ENCODE results near the gene PSD.

Gene PSD

GRCh38 chr10:102389894-102390293, 28.7 kb downstream of the PSD start:
- CTCF ChIA-PET: interaction anchor here (0.7 to 3.0 kb wide), 4 partner anchors 10 to 221 kb away, joined by 3 to 25 read pairs (median 4); no protein-coding TSS in a partner anchor
- TF ChIP-seq PRDM1 (tag by site-specific recombination; IDR thresholded peaks at IDR 0.05) (peak; percentile 66), OSR2 (tag by site-specific recombination; IDR thresholded peaks at IDR 0.05) (no peak)
- no peak overlapping the region for H3K27ac ChIP-seq (ENCODE audit: extremely low read depth, low read depth, low read length)

GRCh38 chr10:102384606-102385429, 33.8 kb downstream of the PSD start:
- no peak overlapping the region for H3K4me3 ChIP-seq (ENCODE audit: low read depth, low read length)
- H3K36me3 ChIP-seq (ENCODE audit: control insufficient read depth in 2 of 2, insufficient read depth in 1 of 2, low read length in 2 of 2): peaks cover 5 to 29% of the 10 kb centered on the region in 2 experiments; a peak in 2 of 3 replicates
- ChIA-PET POLR2A (interaction anchor here (0.5 to 1.1 kb wide), 2 partner anchors 21 to 106 kb away, joined by 3 read pairs; no protein-coding TSS in a partner anchor), CTCF (interaction anchor here (0.6 to 5.6 kb wide), 16 partner anchors 9 to 218 kb away, joined by 3 to 60 read pairs (median 4); no protein-coding TSS in a partner anchor)
- H3K27ac ChIP-seq (ENCODE audit: extremely low read depth, low read depth, low read length): no peak overlapping the region
- TF ChIP-seq ZNF600 (tag by site-specific recombination; IDR thresholded peaks at IDR 0.05): 0 out of 2 replicates have a peak, but pooled peaks have one; percentile 12
- TF ChIP-seq ZNF518A (tag by site-specific recombination; conservative IDR thresholded peaks at IDR 0.05; ENCODE audit: low read depth): 0 out of 2 replicates have a peak, but pooled peaks have one; percentile 19
- TF ChIP-seq ZSCAN16 (tag by site-specific recombination; IDR thresholded peaks at IDR 0.05): no peak
- TF ChIP-seq PRDM10 (tag by site-specific recombination; IDR thresholded peaks at IDR 0.05): peak; percentile 97
- TF ChIP-seq ZIC2 (tag by site-specific recombination; IDR thresholded peaks at IDR 0.05): 0 out of 2 replicates have a peak, but pooled peaks have one; percentile 17
- no peak for TF ChIP-seq ZSCAN18 (tag by site-specific recombination; IDR thresholded peaks at IDR 0.05)
- TF ChIP-seq ZNF26 (tag by site-specific recombination; IDR thresholded peaks at IDR 0.05): no peak
- 0 out of 2 replicates have a peak, but pooled peaks cover 2% of the 10 kb centered on the region for H3K4me1 ChIP-seq (ENCODE audit: control insufficient read depth, insufficient read depth, low read length)
- H3K9me3 ChIP-seq (ENCODE audit: control insufficient read depth, insufficient read depth, low read depth, low read length): no peaks in the 10 kb centered on the region

More at GRCh38 chr10:102389894-102390293, 28.7 kb downstream of the PSD start:
- Histone ChIP-seq H3K36me3 (ENCODE audit: control insufficient read depth in 2 of 2, insufficient read depth in 1 of 2, low read length in 2 of 2) (no peaks in the 10 kb centered on the region), H3K9me3 (ENCODE audit: control insufficient read depth, insufficient read depth, low read depth, low read length) (no peaks in the 10 kb centered on the region), H3K4me3 (ENCODE audit: low read depth, low read length) (no peak overlapping the region), H3K4me1 (ENCODE audit: control insufficient read depth, insufficient read depth, low read length) (0 out of 2 replicates have a peak, but pooled peaks cover under 1% of the 10 kb centered on the region)
- POLR2A ChIA-PET: interaction anchor here (0.7 kb wide), 1 partner anchor 43 kb away, joined by 3 read pairs; no protein-coding TSS in a partner anchor

Measured in HEK293 (cell line).